Dedifferentiated amniotic fluid mesenchymal stem cell (primary cell): ENCODE measurements around the gene TATDN2.
"Not testable (repeated sequence)": the region's sequence is repeated elsewhere in the genome, so short reads cannot be mapped to it uniquely, and the experiment has no call there.

Experiments used
- DNase-seq: peaks from one replicate; pipeline ENCODE4 v3.0.0-alpha.2; 2016; ENCODE audit errors: extremely low spot score

Gene TATDN2

GRCh38 chr3:10234526-10235230 lies 13.6 kb upstream of the TATDN2 start:
- no peak for DNase-seq

- no peak for DNase-seq
Measured at GRCh38 chr3:10235551-10235950, 12.7 kb upstream of the TATDN2 start.

- no peak for DNase-seq
Measured at GRCh38 chr3:10238345-10239183, 9.7 kb upstream of the TATDN2 start.

GRCh38 chr3:10240799-10241198 lies 7.5 kb upstream of the TATDN2 start:
- no peak for DNase-seq

- no peak for DNase-seq
Measured at GRCh38 chr3:10242182-10243065, 5.8 kb upstream of the TATDN2 start.

GRCh38 chr3:10244009-10244408 lies 4.2 kb upstream of the TATDN2 start:
- no peak for DNase-seq

- DNase-seq: no peak
Measured at GRCh38 chr3:10245081-10245712, 3.1 kb upstream of the TATDN2 start.

GRCh38 chr3:10247679-10248183 lies 528 bp upstream of the TATDN2 start:
- no peak for DNase-seq

- no peak for DNase-seq
Measured at GRCh38 chr3:10248984-10249748, 907 bp downstream of the TATDN2 start.

GRCh38 chr3:10249833-10250232 lies 1.6 kb downstream of the TATDN2 start:
- DNase-seq: no peak

- DNase-seq: no peak
Measured at GRCh38 chr3:10251006-10251405, 2.7 kb downstream of the TATDN2 start.

- DNase-seq: no peak
Measured at GRCh38 chr3:10253731-10254130, 5.5 kb downstream of the TATDN2 start.

GRCh38 chr3:10255835-10256234 lies 7.6 kb downstream of the TATDN2 start:
- no peak for DNase-seq

GRCh38 chr3:10259036-10259435 lies 10.8 kb downstream of the TATDN2 start:
- no peak for DNase-seq

GRCh38 chr3:10259798-10260197 lies 11.5 kb downstream of the TATDN2 start:
- DNase-seq: no peak

- DNase-seq: no peak
Measured at GRCh38 chr3:10260211-10260701, 12.0 kb downstream of the TATDN2 start.

GRCh38 chr3:10262027-10262426 lies 13.8 kb downstream of the TATDN2 start:
- no peak for DNase-seq

- DNase-seq: no peak
Measured at GRCh38 chr3:10263646-10264363, 15.5 kb downstream of the TATDN2 start.

- no peak for DNase-seq
Measured at GRCh38 chr3:10265833-10266232, 17.6 kb downstream of the TATDN2 start.

- not testable (repeated sequence) for DNase-seq
Measured at GRCh38 chr3:10266936-10267335, 18.7 kb downstream of the TATDN2 start.
